HEK293 (cell line): Measurements from ENCODE around the gene LRIG3.

Source experiments
- CTCF ChIA-PET: fragments of 350-600 bp; formaldehyde crosslinking; extraction: SDS; loops from one replicate; lab custom pipeline; 2021; ENCODE audit warnings: antibody characterized with exemption; lab: Yijun Ruan, JAX
- POLR2A ChIA-PET: fragments of 300-600 bp; formaldehyde crosslinking; extraction: SDS; loops from one replicate; lab custom pipeline; 2020; ENCODE audit warnings: antibody characterized with exemption, inconsistent platforms; lab: Yijun Ruan, JAX
- H3K27ac ChIP-seq: fragments of 200-500 bp; sonication (Bioruptor generic); 2 replicates; pipeline ENCODE4 v1.5.1; 2014; ENCODE audit warnings: low read depth, low read length, control low read depth, inconsistent platforms; ENCODE audit errors: extremely low read depth
- H3K36me3 ChIP-seq, 2 experiments: fragments of 200-500 bp in 1 of 2; sonication (Bioruptor generic) in 1 of 2; 1 replicate in 1 of 2; 2 replicates in 1 of 2; pipeline ENCODE4 v1.5.1; 2014 to 2017; ENCODE audit warnings: inconsistent platforms in 2 of 2, low read length in 2 of 2; ENCODE audit not compliant: control insufficient read depth in 2 of 2, insufficient read depth in 1 of 2
- H3K4me1 ChIP-seq: fragments of 200-500 bp; sonication (Bioruptor generic); 2 replicates; pipeline ENCODE4 v1.5.1; 2014; ENCODE audit warnings: mild to moderate bottlenecking, low read length, inconsistent platforms; ENCODE audit not compliant: control insufficient read depth, insufficient read depth
- H3K4me3 ChIP-seq: 2 replicates; pipeline ENCODE4 v1.5.1; 2011; ENCODE audit warnings: low read depth, mild to moderate bottlenecking, control low read depth, low read length, moderate library complexity
- H3K9me3 ChIP-seq: fragments of 200-500 bp; sonication (Bioruptor generic); 2 replicates; pipeline ENCODE4 v1.5.1; 2014; ENCODE audit warnings: low read depth, low read length, inconsistent platforms; ENCODE audit not compliant: control insufficient read depth, insufficient read depth
- GLIS1 ChIP-seq: fragments of 450-650 bp; formaldehyde crosslinking; IDR thresholded peaks from 2 replicates; pipeline ENCODE4 v1.5.1; 2016; ENCODE audit warnings: missing biosample characterization, missing genetic modification characterization
- HOXD13 ChIP-seq: sonication (generic); formaldehyde crosslinking; IDR thresholded peaks from 2 replicates; pipeline ENCODE4 v1.8.0; 2022; ENCODE audit warnings: missing genetic modification reagents, borderline replicate concordance
- INSM2 ChIP-seq: fragments of 450-650 bp; formaldehyde crosslinking; IDR thresholded peaks from 2 replicates; pipeline ENCODE4 v1.5.1; 2016; ENCODE audit warnings: missing biosample characterization, missing genetic modification characterization
- KLF7 ChIP-seq: fragments of 450-650 bp; formaldehyde crosslinking; IDR thresholded peaks from 2 replicates; pipeline ENCODE4 v1.5.1; 2016; ENCODE audit warnings: missing biosample characterization, missing genetic modification characterization, borderline replicate concordance
- MEIS1 ChIP-seq: sonication (generic); formaldehyde crosslinking; IDR thresholded peaks from 2 replicates; pipeline ENCODE4 v1.8.1; 2022; ENCODE audit warnings: missing genetic modification reagents, mild to moderate bottlenecking, borderline replicate concordance
- MYNN ChIP-seq: fragments of 450-650 bp; formaldehyde crosslinking; IDR thresholded peaks from 2 replicates; pipeline ENCODE4 v1.5.1; 2016; ENCODE audit warnings: missing biosample characterization, missing genetic modification characterization, borderline replicate concordance
- PRDM1 ChIP-seq: fragments of 450-650 bp; formaldehyde crosslinking; IDR thresholded peaks from 2 replicates; pipeline ENCODE4; 2016; ENCODE audit warnings: missing biosample characterization, missing genetic modification characterization
- PRDM6 ChIP-seq: fragments of 450-650 bp; formaldehyde crosslinking; IDR thresholded peaks from 2 replicates; pipeline ENCODE4 v1.5.1; 2017; ENCODE audit warnings: missing biosample characterization, missing genetic modification characterization
- SALL2 ChIP-seq: fragments of 450-650 bp; formaldehyde crosslinking; IDR thresholded peaks from 2 replicates; pipeline ENCODE4 v1.5.0; 2017; ENCODE audit warnings: missing biosample characterization, mild to moderate bottlenecking, missing genetic modification characterization, borderline replicate concordance
- YY1 ChIP-seq: fragments of 450-650 bp; formaldehyde crosslinking; IDR thresholded peaks from 2 replicates; pipeline ENCODE4 v1.5.1; 2018; ENCODE audit warnings: missing biosample characterization, missing genetic modification characterization
- ZBTB7A ChIP-seq: fragments of 450-650 bp; formaldehyde crosslinking; IDR thresholded peaks from 2 replicates; pipeline ENCODE4 v1.5.1; 2016; ENCODE audit warnings: low read depth, missing biosample characterization, missing genetic modification characterization
- ZFP3 ChIP-seq: fragments of 450-650 bp; formaldehyde crosslinking; IDR thresholded peaks from 2 replicates; pipeline ENCODE4 v1.5.1; 2016; ENCODE audit warnings: low read depth, missing biosample characterization, missing genetic modification characterization
- ZNF132 ChIP-seq: fragments of 450-650 bp; formaldehyde crosslinking; IDR thresholded peaks from 2 replicates; pipeline ENCODE4 v1.5.1; 2017; ENCODE audit warnings: missing biosample characterization, missing genetic modification characterization, borderline replicate concordance
- ZNF133 ChIP-seq: fragments of 450-650 bp; formaldehyde crosslinking; IDR thresholded peaks from 2 replicates; pipeline ENCODE4 v1.5.1; 2016; ENCODE audit warnings: missing biosample characterization, missing genetic modification characterization
- ZNF148 ChIP-seq: fragments of 450-650 bp; formaldehyde crosslinking; IDR thresholded peaks from 2 replicates; pipeline ENCODE4 v1.5.0; 2017; ENCODE audit warnings: missing biosample characterization, missing genetic modification characterization, borderline replicate concordance
- ZNF214 ChIP-seq: fragments of 450-650 bp; formaldehyde crosslinking; IDR thresholded peaks from 2 replicates; pipeline ENCODE4 v1.5.1; 2017; ENCODE audit warnings: missing biosample characterization, mild to moderate bottlenecking, missing genetic modification characterization, borderline replicate concordance
- ZNF223 ChIP-seq: fragments of 450-650 bp; formaldehyde crosslinking; IDR thresholded peaks from 2 replicates; pipeline ENCODE4 v1.5.1; 2016; ENCODE audit warnings: missing biosample characterization, missing genetic modification characterization
- ZNF280C ChIP-seq: fragments of 450-650 bp; formaldehyde crosslinking; IDR thresholded peaks from 2 replicates; pipeline ENCODE4 v1.5.1; 2016; ENCODE audit warnings: missing biosample characterization, missing genetic modification characterization
- ZNF394 ChIP-seq: fragments of 450-650 bp; formaldehyde crosslinking; IDR thresholded peaks from 2 replicates; pipeline ENCODE4 v1.5.1; 2016; ENCODE audit warnings: missing biosample characterization, missing genetic modification characterization, mild to moderate bottlenecking, moderate library complexity, borderline replicate concordance
- ZNF426 ChIP-seq: fragments of 450-650 bp; formaldehyde crosslinking; IDR thresholded peaks from 2 replicates; pipeline ENCODE4 v1.5.1; 2017; ENCODE audit warnings: missing biosample characterization, missing genetic modification characterization, mild to moderate bottlenecking, inconsistent platforms, moderate library complexity
- ZNF560 ChIP-seq: fragments of 450-650 bp; formaldehyde crosslinking; IDR thresholded peaks from 2 replicates; pipeline ENCODE4 v1.5.1; 2017; ENCODE audit warnings: missing biosample characterization, missing genetic modification characterization, borderline replicate concordance
- ZNF596 ChIP-seq: fragments of 450-650 bp; IDR thresholded peaks from 2 replicates; pipeline ENCODE4 v1.5.0; 2018; ENCODE audit warnings: missing biosample characterization, mild to moderate bottlenecking, missing genetic modification characterization, moderate library complexity
- ZNF777 ChIP-seq: fragments of 450-650 bp; formaldehyde crosslinking; IDR thresholded peaks from 2 replicates; pipeline ENCODE4 v1.5.1; 2017; ENCODE audit warnings: missing biosample characterization, missing genetic modification characterization, borderline replicate concordance
- ZNF843 ChIP-seq: fragments of 450-650 bp; formaldehyde crosslinking; IDR thresholded peaks from 2 replicates; pipeline ENCODE4 v1.5.1; 2016; ENCODE audit warnings: missing biosample characterization, missing genetic modification characterization
- ZSCAN5A ChIP-seq: fragments of 450-650 bp; formaldehyde crosslinking; IDR thresholded peaks from 2 replicates; pipeline ENCODE4 v1.5.1; 2016; ENCODE audit warnings: missing biosample characterization, missing genetic modification characterization

The LRIG3 gene

GRCh38 chr12:58930770-58931324 is 10.5 kb upstream of the LRIG3 start:
- Histone ChIP-seq H3K4me1 (peaks cover 23% of the 10 kb centered on the region), H3K9me3 (no peaks in the 10 kb centered on the region), H3K36me3 (no peaks in the 10 kb centered on the region), H3K27ac (no peak overlapping the region), H3K4me3 (no peak overlapping the region)
- POLR2A ChIA-PET, result no interaction called here
- TF ChIP-seq ZFP3 (tag by site-specific recombination) (no peak), KLF7 (tag by site-specific recombination) (no peak), INSM2 (no peak), ZNF133 (tag by site-specific recombination) (no peak), ZNF280C (tag by site-specific recombination) (no peak), YY1 (tag by site-specific recombination) (no peak), ZNF148 (tag by site-specific recombination) (no peak), ZNF777 (tag by site-specific recombination) (no peak), ZNF426 (tag by site-specific recombination) (no peak)
- CTCF ChIA-PET, result interaction anchor here (1.5 to 1.7 kb wide), 2 partner anchors 10 to 11 kb away, joined by 4 to 7 read pairs; partner anchors contain the start of gene LRIG3

GRCh38 chr12:58927120-58927519 is 6.8 kb upstream of the LRIG3 start:
- CTCF ChIA-PET, result no interaction called here
- POLR2A ChIA-PET, result no interaction called here

More at GRCh38 chr12:58927120-58927519, 6.8 kb upstream of the LRIG3 start:
- Histone ChIP-seq H3K27ac (no peak overlapping the region), H3K9me3 (no peaks in the 10 kb centered on the region), H3K4me1 (peaks cover 34% of the 10 kb centered on the region), H3K4me3 (no peak overlapping the region), H3K36me3 (no peaks in the 10 kb centered on the region)
- TF ChIP-seq ZNF560 (tag by site-specific recombination), result no peak
- TF ChIP-seq GLIS1 (tag by site-specific recombination), result no peak
- TF ChIP-seq PRDM6 (tag by site-specific recombination), result no peak
- no peak for TF ChIP-seq ZNF132 (tag by site-specific recombination)
- TF ChIP-seq ZNF394 (tag by site-specific recombination), result no peak
- no peak for TF ChIP-seq MYNN (tag by site-specific recombination)
- no peak for TF ChIP-seq PRDM1
- no peak for TF ChIP-seq ZNF596
- TF ChIP-seq ZSCAN5A (tag by site-specific recombination), result no peak
- no peak for TF ChIP-seq ZNF223
- no peak for TF ChIP-seq ZNF843 (tag by site-specific recombination)
- TF ChIP-seq HOXD13 (CRISPR knock-in tag), result no peak
- no peak for TF ChIP-seq SALL2 (tag by site-specific recombination)
- no peak for TF ChIP-seq MEIS1 (CRISPR knock-in tag)
- no peak for TF ChIP-seq ZNF214 (tag by site-specific recombination)
- no peak for TF ChIP-seq ZBTB7A
- no peak for TF ChIP-seq ZNF426 (tag by site-specific recombination)
